ENCODE measurements around the gene HEATR5A. TPM values are rescaled to one million over a fixed set of nuclear protein-coding genes. Genes with fewer than 3 reads are reported as not detected.
"Not testable (repeated sequence)": the region's sequence is repeated elsewhere in the genome, so short reads cannot be mapped to it uniquely, and the experiment has no call there.

Gene HEATR5A
- total RNA-seq, 6 experiments from 2014 or later: 59.7 to 83.3 (median 66.4) TPM

GRCh38 chr14:31251028-31251958 lies 169.1 kb downstream of the HEATR5A start:
- Mint-ChIP-seq H3K4me3 (no peak overlapping the region), H3K27ac (no peak overlapping the region), H3K9me3 (no peaks in the 10 kb centered on the region), H3K27me3 (ENCODE audit: insufficient read depth) (no peaks in the 10 kb centered on the region; the same call in none of the 2 replicates), H3K4me1 (ENCODE audit: low read depth) (peaks cover 5% of the 10 kb centered on the region; the same call in 1 of the 2 replicates), H3K36me3 (ENCODE audit: low read depth) (no peaks in the 10 kb centered on the region)
- DNase-seq: no peak
- TF ChIP-seq, protein P1, sequence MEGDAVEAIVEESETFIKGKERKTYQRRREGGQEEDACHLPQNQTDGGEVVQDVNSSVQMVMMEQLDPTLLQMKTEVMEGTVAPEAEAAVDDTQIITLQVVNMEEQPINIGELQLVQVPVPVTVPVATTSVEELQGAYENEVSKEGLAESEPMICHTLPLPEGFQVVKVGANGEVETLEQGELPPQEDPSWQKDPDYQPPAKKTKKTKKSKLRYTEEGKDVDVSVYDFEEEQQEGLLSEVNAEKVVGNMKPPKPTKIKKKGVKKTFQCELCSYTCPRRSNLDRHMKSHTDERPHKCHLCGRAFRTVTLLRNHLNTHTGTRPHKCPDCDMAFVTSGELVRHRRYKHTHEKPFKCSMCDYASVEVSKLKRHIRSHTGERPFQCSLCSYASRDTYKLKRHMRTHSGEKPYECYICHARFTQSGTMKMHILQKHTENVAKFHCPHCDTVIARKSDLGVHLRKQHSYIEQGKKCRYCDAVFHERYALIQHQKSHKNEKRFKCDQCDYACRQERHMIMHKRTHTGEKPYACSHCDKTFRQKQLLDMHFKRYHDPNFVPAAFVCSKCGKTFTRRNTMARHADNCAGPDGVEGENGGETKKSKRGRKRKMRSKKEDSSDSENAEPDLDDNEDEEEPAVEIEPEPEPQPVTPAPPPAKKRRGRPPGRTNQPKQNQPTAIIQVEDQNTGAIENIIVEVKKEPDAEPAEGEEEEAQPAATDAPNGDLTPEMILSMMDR (IDR thresholded peaks at IDR 0.05): no peak

DNA sequence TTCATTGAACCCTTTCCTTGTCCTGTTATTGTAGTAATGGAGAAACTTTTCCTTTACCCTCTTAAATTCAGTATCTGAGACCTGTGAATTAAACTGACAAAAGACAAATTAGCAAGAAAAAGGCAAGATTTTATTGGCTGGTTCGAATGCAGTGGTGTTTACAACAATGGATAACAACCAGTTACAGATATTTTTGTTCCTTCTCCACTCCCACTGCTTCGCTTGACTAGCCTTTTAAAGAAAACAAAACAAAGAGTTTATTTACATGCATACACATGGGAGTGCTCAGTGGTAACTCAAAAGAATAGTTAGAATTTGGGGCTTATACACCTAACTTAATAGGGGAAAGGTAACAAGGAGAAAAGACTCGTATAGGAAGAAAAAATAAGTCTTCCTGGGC lies 175.7 kb downstream of the HEATR5A start:
- H3K36me3 Mint-ChIP-seq (ENCODE audit: low read depth): no peaks in the 10 kb centered on the region
- peaks cover 12% of the 10 kb centered on the region for H3K4me1 Mint-ChIP-seq (ENCODE audit: low read depth)
- TF ChIP-seq, protein P1 (IDR thresholded peaks at IDR 0.05): no peak
- H3K27me3 Mint-ChIP-seq (ENCODE audit: insufficient read depth): no peaks in the 10 kb centered on the region; the same call in none of the 2 replicates
- H3K27ac Mint-ChIP-seq: no peak overlapping the region
- no peak overlapping the region for H3K4me3 Mint-ChIP-seq
- no peaks in the 10 kb centered on the region for H3K9me3 Mint-ChIP-seq
- no peak for DNase-seq

DNA sequence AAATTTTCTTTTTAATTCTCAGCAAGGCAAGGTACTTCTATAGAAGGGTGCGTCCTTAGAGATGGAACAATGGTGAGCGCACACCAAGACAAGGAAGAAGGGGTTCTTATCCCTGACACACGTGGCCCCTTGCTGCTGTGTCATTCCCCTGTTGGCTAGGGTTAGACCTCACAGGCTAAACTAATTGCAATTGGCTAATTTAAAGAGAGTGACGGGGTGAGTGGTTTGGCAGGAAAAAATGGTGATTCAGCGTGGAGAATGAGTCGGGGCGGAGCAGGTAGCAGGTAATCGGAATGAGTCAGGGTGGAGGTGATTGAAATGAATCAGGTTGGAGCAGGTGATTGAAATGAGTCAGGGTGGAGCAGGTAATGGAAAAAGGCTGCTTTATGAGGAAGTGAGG lies 176.5 kb downstream of the HEATR5A start:
- Mint-ChIP-seq H3K4me1 (ENCODE audit: low read depth) (peaks cover 12% of the 10 kb centered on the region), H3K27ac (no peak overlapping the region), H3K27me3 (ENCODE audit: insufficient read depth) (no peaks in the 10 kb centered on the region; the same call in none of the 2 replicates)

GRCh38 chr14:31242161-31242940 lies 178.0 kb downstream of the HEATR5A start:
- not testable (repeated sequence) for H3K36me3 Mint-ChIP-seq (ENCODE audit: low read depth); H3K27me3 Mint-ChIP-seq (ENCODE audit: insufficient read depth); H3K27ac Mint-ChIP-seq; H3K9me3 Mint-ChIP-seq; H3K4me3 Mint-ChIP-seq
- DNase-seq: peak; percentile 8
- peaks cover 12% of the 10 kb centered on the region for H3K4me1 Mint-ChIP-seq (ENCODE audit: low read depth)

More for the DNA sequence above, 176.5 kb downstream of the HEATR5A start:
- H3K9me3 Mint-ChIP-seq: no peaks in the 10 kb centered on the region
- no peak for DNase-seq
- H3K36me3 Mint-ChIP-seq (ENCODE audit: low read depth): no peaks in the 10 kb centered on the region
- H3K4me3 Mint-ChIP-seq: no peak overlapping the region
- TF ChIP-seq, protein P1 (IDR thresholded peaks at IDR 0.05): no peak

Other genes starting within 250 kb of the HEATR5A start
- 100 to 1,000 TPM; 125 to 153 (median 145) TPM for gene HECTD1, start 212.8 kb downstream of the HEATR5A start, total RNA-seq (2021; fragmentation: NEBNext Ultra II Directional; extraction: Animal tissue kit (Norgen Biotek cat#: 25700))
- gene DTD2, start 37.0 kb upstream of the HEATR5A start, total RNA-seq (2021; fragmentation: NEBNext Ultra II Directional; extraction: Animal tissue kit (Norgen Biotek cat#: 25700)): 10 to 100 TPM; 24.8 to 31.3 (median 29.0) TPM
- gene GPR33, start 67.5 kb upstream of the HEATR5A start, total RNA-seq (2021; fragmentation: NEBNext Ultra II Directional; extraction: Animal tissue kit (Norgen Biotek cat#: 25700)): not detected
- gene NUBPL, start 140.9 kb upstream of the HEATR5A start, total RNA-seq (2021; fragmentation: NEBNext Ultra II Directional; extraction: Animal tissue kit (Norgen Biotek cat#: 25700)): 10 to 100 TPM in 1 of 6 experiments, 1 to 10 TPM in 5; 8.2 to 10.7 (median 9.7) TPM